Measurements from ENCODE around the gene LRRC8A. TPM values are rescaled to one million over a fixed set of nuclear protein-coding genes. Genes with fewer than 3 reads are reported as not detected.
"Not testable (repeated sequence)": the region's sequence is repeated elsewhere in the genome, so short reads cannot be mapped to it uniquely, and the experiment has no call there.

LRRC8A gene
- total RNA-seq, 6 donors from 2014 or later, result 49.0 to 132 (median 67.0) TPM

GRCh38 chr9:128846680-128847030, 35.3 kb upstream of the LRRC8A start:
- no peaks in the 10 kb centered on the region for H3K4me1 ChIP-seq
- no peaks in the 10 kb centered on the region for H3K27me3 ChIP-seq
- TF ChIP-seq EP300 (IDR thresholded peaks at IDR 0.05), result no peak
- TF ChIP-seq POLR2A (IDR thresholded peaks at IDR 0.05), result no peak
- TF ChIP-seq POLR2AphosphoS5 (IDR thresholded peaks at IDR 0.05), result no peak
- TF ChIP-seq CTCF (IDR thresholded peaks at IDR 0.05), result no peak
- H3K27ac ChIP-seq, result no peak overlapping the region
- peaks cover 0 to 9% (median 0%) of the 10 kb centered on the region in 4 donors for H3K36me3 ChIP-seq
- ATAC-seq (ENCODE audit: low FRiP score in 2 of 2) (no peak), DNase-seq (no peak)
- H3K9me3 ChIP-seq, result peaks cover 0 to 3% (median 0%) of the 10 kb centered on the region in 4 donors
- H3K4me3 ChIP-seq, result no peak overlapping the region
- WGBS, 2 donors, result 89 to 92% methylated on average over 3 of the region's 3 CpGs

GRCh38 chr9:128847803-128848202, 34.1 kb upstream of the LRRC8A start:
- no peak for ATAC-seq (ENCODE audit: low FRiP score in 2 of 2)
- 95 to 100% methylated on average over 1 of the region's 1 CpG for WGBS, 2 donors

GRCh38 chr9:128851024-128851423, 30.9 kb upstream of the LRRC8A start:
- WGBS, 2 donors, result 89 to 96% methylated on average over 10 of the region's 10 CpGs

More at GRCh38 chr9:128847803-128848202, 34.1 kb upstream of the LRRC8A start:
- H3K4me3 ChIP-seq, result no peak overlapping the region
- H3K9me3 ChIP-seq, result peaks cover 0 to 3% (median 0%) of the 10 kb centered on the region in 4 donors
- no peak for DNase-seq
- H3K27ac ChIP-seq, result no peak overlapping the region
- no peaks in the 10 kb centered on the region for H3K36me3 ChIP-seq
- no peaks in the 10 kb centered on the region for H3K4me1 ChIP-seq
- TF ChIP-seq CTCF (IDR thresholded peaks at IDR 0.05) (no peak), POLR2A (IDR thresholded peaks at IDR 0.05) (no peak), EP300 (IDR thresholded peaks at IDR 0.05) (no peak), POLR2AphosphoS5 (IDR thresholded peaks at IDR 0.05) (no peak)
- no peaks in the 10 kb centered on the region for H3K27me3 ChIP-seq

GRCh38 chr9:128851779-128852600, 29.9 kb upstream of the LRRC8A start:
- peak; percentile 0 to 67 (median 58) for TF ChIP-seq CTCF (IDR thresholded peaks at IDR 0.05)
- DNase-seq, result peak in 1 of 2 donors; percentile 45
- not testable (repeated sequence) for H3K9me3 ChIP-seq

More at GRCh38 chr9:128851024-128851423, 30.9 kb upstream of the LRRC8A start:
- not testable (repeated sequence) for DNase-seq; H3K4me1 ChIP-seq; H3K27ac ChIP-seq; H3K27me3 ChIP-seq; H3K9me3 ChIP-seq; ATAC-seq (ENCODE audit: low FRiP score in 2 of 2); H3K4me3 ChIP-seq; H3K36me3 ChIP-seq

GRCh38 chr9:128852646-128853045, 29.3 kb upstream of the LRRC8A start:
- H3K4me1 ChIP-seq; DNase-seq; H3K36me3 ChIP-seq; H3K27ac ChIP-seq; ATAC-seq (ENCODE audit: low FRiP score in 2 of 2); H3K9me3 ChIP-seq; H3K27me3 ChIP-seq; H3K4me3 ChIP-seq: not testable (repeated sequence)
- WGBS, 2 donors, result 66 to 89% methylated on average over 2 of the region's 2 CpGs

More at GRCh38 chr9:128851779-128852600, 29.9 kb upstream of the LRRC8A start:
- H3K27ac ChIP-seq; ATAC-seq (ENCODE audit: low FRiP score in 2 of 2); H3K4me3 ChIP-seq; H3K27me3 ChIP-seq; H3K36me3 ChIP-seq; H3K4me1 ChIP-seq: not testable (repeated sequence)
- 74 to 80% methylated on average over 10 of the region's 10 CpGs for WGBS, 2 donors

- DNase-seq; H3K9me3 ChIP-seq; H3K4me1 ChIP-seq; H3K27ac ChIP-seq; ATAC-seq (ENCODE audit: low FRiP score in 2 of 2); H3K4me3 ChIP-seq; H3K36me3 ChIP-seq; H3K27me3 ChIP-seq: not testable (repeated sequence)
- 95 to 99% methylated on average over 5 to 6 of the region's 6 CpGs for WGBS, 2 donors
Observed at GRCh38 chr9:128854454-128854853, 27.5 kb upstream of the LRRC8A start.

GRCh38 chr9:128858476-128858875, 23.5 kb upstream of the LRRC8A start:
- H3K27ac ChIP-seq; H3K27me3 ChIP-seq; H3K9me3 ChIP-seq; H3K4me3 ChIP-seq; ATAC-seq (ENCODE audit: low FRiP score in 2 of 2); H3K36me3 ChIP-seq; DNase-seq: not testable (repeated sequence)
- peaks cover 0 to 29% (median 13%) of the 10 kb centered on the region in 4 donors for H3K4me1 ChIP-seq
- 92 to 98% methylated on average over 7 of the region's 7 CpGs for WGBS, 2 donors

All from upper lobe of left lung (tissue), 6 donors.